Gastroesophageal sphincter (tissue), 4 donors: ENCODE measurements around the gene MYCBP2. TPM values are rescaled to one million over a fixed set of nuclear protein-coding genes. Genes with fewer than 3 reads are reported as not detected.
A peak's percentile ranks its signal among the peaks of the same experiment; 100 is the strongest.
"Not testable (repeated sequence)": the region's sequence is repeated elsewhere in the genome, so short reads cannot be mapped to it uniquely, and the experiment has no call there.

ENCODE experiments used
- ATAC-seq: fragments of 150-250 bp; one replicate; pipeline ENCODE4 v1.9.1; 2016; ENCODE audit warnings: mild to moderate bottlenecking, moderate library complexity
- H3K27ac ChIP-seq, 4 donors: fragments of 200-600 bp; sonication (generic) in 3 of 4; 1 replicate in 3 of 4; 2 replicates in 1 of 4; pipeline ENCODE4 v1.5.1; 2016 to 2019
- H3K27me3 ChIP-seq: fragments of 200-600 bp; sonication (generic); one replicate; pipeline ENCODE4 v1.5.1; 2019
- H3K36me3 ChIP-seq, 2 donors: fragments of 200-600 bp; sonication (generic); one replicate each; pipeline ENCODE4 v1.5.1; 2019; ENCODE audit warnings: control low read depth in 1 of 2
- H3K4me1 ChIP-seq, 3 donors: fragments of 200-600 bp; sonication (generic); 1 replicate in 2 of 3; 2 replicates in 1 of 3; pipeline ENCODE4 v1.5.1; 2016 to 2019; ENCODE audit warnings: control low read depth in 2 of 3
- H3K4me3 ChIP-seq, 2 donors: fragments of 200-600 bp; sonication (generic); one replicate each; pipeline ENCODE4 v1.5.1; 2019; ENCODE audit warnings: mild to moderate bottlenecking in 1 of 2, moderate library complexity in 1 of 2
- H3K9me3 ChIP-seq, 3 donors: fragments of 200-600 bp; sonication (generic); one replicate each; pipeline ENCODE4 v1.5.1; 2017 to 2019; ENCODE audit warnings: control low read depth in 2 of 3
- EP300 ChIP-seq: sonication (generic); formaldehyde crosslinking; IDR thresholded peaks from one replicate; pipeline ENCODE4 v1.6.1; 2017; ENCODE audit warnings: antibody characterized with exemption, mild to moderate bottlenecking
- POLR2A ChIP-seq, 2 donors: fragments of 450-650 bp; IDR thresholded peaks; one replicate each; pipeline ENCODE4 v1.6.1; 2017; ENCODE audit warnings: antibody characterized with exemption in 2 of 2, mild to moderate bottlenecking in 2 of 2, moderate library complexity in 1 of 2
- POLR2AphosphoS5 ChIP-seq: sonication (generic); formaldehyde crosslinking; IDR thresholded peaks from one replicate; pipeline ENCODE4 v1.6.1; 2017; ENCODE audit warnings: antibody characterized with exemption
- WGBS, 2 donors: methylation state at CpG; one replicate each; pipeline ENCODE4 v1.1.5; 2018; ENCODE audit warnings: low coverage in 1 of 2; 5-methylcytosine and 5-hydroxymethylcytosine counted together
- total RNA-seq, 4 donors: library from RNA; depleted of rRNA; stranded (reverse); fragments of >200 nt; gene quantifications; one replicate each; pipeline ENCODE4 v1.1.0, GENCODE V29; 2016
- TF ChIP-seq, protein P1 (sequence below), 4 experiments: fragments of 200-600 bp in 2 of 4; fragments of 450-650 bp in 2 of 4; sonication (generic) in 1 of 4; IDR thresholded peaks; one replicate each; pipeline ENCODE4 v1.5.1; 2017 to 2019; ENCODE audit warnings: antibody characterized with exemption in 4 of 4, mild to moderate bottlenecking in 2 of 4, moderate library complexity in 2 of 4

Gene MYCBP2
- total RNA-seq, 4 donors from 2014 or later: 116 to 148 (median 119) TPM

DNA sequence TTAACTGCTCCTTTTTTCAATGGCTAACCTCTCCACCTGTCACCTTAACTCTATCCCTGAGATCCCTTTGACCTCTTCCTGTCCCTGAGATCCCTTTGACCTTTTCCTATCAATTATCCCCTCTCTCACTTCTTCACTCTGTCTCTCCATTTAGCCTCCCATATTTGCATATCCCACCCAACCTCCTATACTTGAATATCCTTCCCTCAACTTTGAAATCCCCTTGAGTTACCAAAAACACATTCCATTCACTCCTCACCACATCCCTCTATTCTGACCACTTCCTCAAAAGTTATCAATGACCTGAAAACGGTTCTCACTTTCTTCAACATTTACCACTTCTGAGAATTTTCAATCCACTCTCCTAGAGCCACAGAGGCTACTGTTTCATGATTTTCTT, 3.0 kb downstream of the MYCBP2 start:
- WGBS, 2 donors: 63 to 83% methylated on average over 1 of the region's 1 CpG
- Histone ChIP-seq H3K27ac (no peak overlapping the region), H3K9me3 (no peaks in the 10 kb centered on the region), H3K4me1 (peaks cover 2 to 82% (median 3%) of the 10 kb centered on the region in 3 donors), H3K4me3 (no peak overlapping the region), H3K36me3 (no peaks in the 10 kb centered on the region), H3K27me3 (no peaks in the 10 kb centered on the region)
- TF ChIP-seq, protein P1, sequence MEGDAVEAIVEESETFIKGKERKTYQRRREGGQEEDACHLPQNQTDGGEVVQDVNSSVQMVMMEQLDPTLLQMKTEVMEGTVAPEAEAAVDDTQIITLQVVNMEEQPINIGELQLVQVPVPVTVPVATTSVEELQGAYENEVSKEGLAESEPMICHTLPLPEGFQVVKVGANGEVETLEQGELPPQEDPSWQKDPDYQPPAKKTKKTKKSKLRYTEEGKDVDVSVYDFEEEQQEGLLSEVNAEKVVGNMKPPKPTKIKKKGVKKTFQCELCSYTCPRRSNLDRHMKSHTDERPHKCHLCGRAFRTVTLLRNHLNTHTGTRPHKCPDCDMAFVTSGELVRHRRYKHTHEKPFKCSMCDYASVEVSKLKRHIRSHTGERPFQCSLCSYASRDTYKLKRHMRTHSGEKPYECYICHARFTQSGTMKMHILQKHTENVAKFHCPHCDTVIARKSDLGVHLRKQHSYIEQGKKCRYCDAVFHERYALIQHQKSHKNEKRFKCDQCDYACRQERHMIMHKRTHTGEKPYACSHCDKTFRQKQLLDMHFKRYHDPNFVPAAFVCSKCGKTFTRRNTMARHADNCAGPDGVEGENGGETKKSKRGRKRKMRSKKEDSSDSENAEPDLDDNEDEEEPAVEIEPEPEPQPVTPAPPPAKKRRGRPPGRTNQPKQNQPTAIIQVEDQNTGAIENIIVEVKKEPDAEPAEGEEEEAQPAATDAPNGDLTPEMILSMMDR (IDR thresholded peaks at IDR 0.05): no peak
- no peak for TF ChIP-seq POLR2A (IDR thresholded peaks at IDR 0.05)
- TF ChIP-seq POLR2AphosphoS5: no peak
- TF ChIP-seq EP300: no peak
- ATAC-seq: no peak

DNA sequence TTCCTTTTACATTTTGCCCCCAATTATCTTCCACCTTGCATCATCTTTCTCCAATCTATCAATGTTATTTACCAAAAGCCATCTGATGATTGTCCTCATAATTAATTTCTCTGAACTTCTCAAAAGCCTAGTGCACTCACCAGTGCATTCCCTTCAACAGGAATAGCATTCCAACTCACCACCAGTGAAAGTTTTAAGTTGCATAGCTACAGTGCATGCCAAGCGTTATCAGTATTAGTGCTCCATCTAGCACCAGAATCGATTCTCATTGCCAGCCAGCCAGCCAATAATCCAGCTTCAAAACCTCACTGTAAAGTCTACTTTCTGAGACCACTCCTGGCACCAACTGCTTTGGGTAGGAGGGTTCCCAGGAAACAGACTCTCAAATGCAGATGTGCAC, 7.4 kb downstream of the MYCBP2 start:
- no peak for ATAC-seq
- H3K27ac ChIP-seq: no peak overlapping the region
- WGBS, 2 donors: 80 to 83% methylated on average over 1 to 2 of the region's 2 CpGs
- no peaks in the 10 kb centered on the region for H3K27me3 ChIP-seq
- TF ChIP-seq EP300 (no peak), POLR2AphosphoS5 (no peak), POLR2A (IDR thresholded peaks at IDR 0.05) (no peak)
- no peaks in the 10 kb centered on the region for H3K9me3 ChIP-seq
- no peak overlapping the region for H3K4me3 ChIP-seq
- H3K36me3 ChIP-seq: peaks cover 0 to 8% of the 10 kb centered on the region in 2 donors
- peaks cover 2 to 67% (median 9%) of the 10 kb centered on the region in 3 donors for H3K4me1 ChIP-seq

DNA sequence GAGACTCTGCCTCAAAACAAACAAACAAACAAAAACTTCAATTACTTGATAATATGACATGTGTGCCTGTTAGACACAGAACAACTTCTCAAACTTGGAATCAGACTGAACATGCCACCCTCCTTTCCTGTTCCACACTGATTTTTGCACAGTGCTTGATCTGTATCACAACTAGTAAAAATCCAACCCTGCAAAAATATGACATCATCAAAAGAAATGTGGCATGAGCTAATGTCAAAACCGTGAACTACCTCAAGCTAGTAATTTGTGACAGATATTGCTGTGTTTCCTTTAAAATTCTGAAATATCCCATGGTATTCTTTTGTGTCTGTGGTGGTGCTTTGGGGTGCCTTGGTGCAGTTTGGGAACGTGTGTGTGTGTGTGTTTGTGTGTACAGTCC, 8.2 kb downstream of the MYCBP2 start:
- no peak for TF ChIP-seq EP300
- no peak for TF ChIP-seq POLR2A (IDR thresholded peaks at IDR 0.05)
- TF ChIP-seq, protein P1 (IDR thresholded peaks at IDR 0.05): no peak
- no peak for TF ChIP-seq POLR2AphosphoS5
- Histone ChIP-seq H3K27me3 (no peaks in the 10 kb centered on the region), H3K4me1 (peaks cover 2 to 59% (median 5%) of the 10 kb centered on the region in 3 donors), H3K36me3 (peaks cover 0 to 8% of the 10 kb centered on the region in 2 donors), H3K4me3 (no peak overlapping the region), H3K9me3 (no peaks in the 10 kb centered on the region), H3K27ac (no peak overlapping the region)
- WGBS, 2 donors: 33 to 53% methylated on average over 1 to 2 of the region's 2 CpGs
- no peak for ATAC-seq

DNA sequence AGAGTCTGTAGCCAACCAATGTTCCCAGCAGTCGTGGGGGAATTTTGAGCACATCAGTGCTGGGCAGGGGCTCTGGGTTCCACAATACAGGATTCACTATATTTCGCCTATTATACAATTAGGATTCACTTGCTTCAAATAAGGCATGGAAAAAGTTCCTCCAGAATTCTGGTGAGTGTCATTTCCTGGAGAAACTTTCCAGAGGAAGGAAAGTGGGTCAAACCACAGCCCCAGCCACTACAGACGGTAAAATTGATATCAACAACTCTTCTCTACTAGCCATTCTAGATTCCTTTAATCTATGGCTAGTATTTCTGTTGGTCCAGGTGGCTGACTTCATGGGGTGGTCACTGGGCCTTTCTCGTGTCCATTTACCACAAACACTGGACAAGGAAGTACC, 10.5 kb downstream of the MYCBP2 start:
- peaks cover 0 to 8% of the 10 kb centered on the region in 2 donors for H3K36me3 ChIP-seq
- no peak for ATAC-seq
- TF ChIP-seq, protein P1 (IDR thresholded peaks at IDR 0.05): no peak
- TF ChIP-seq POLR2A (IDR thresholded peaks at IDR 0.05): no peak
- no peak for TF ChIP-seq POLR2AphosphoS5
- TF ChIP-seq EP300: no peak
- peaks cover 0 to 47% (median 8%) of the 10 kb centered on the region in 3 donors for H3K4me1 ChIP-seq
- H3K27me3 ChIP-seq: no peaks in the 10 kb centered on the region
- H3K27ac ChIP-seq: peak overlapping the region in 3 of 4 donors; percentile 1 to 57 (median 45)
- H3K4me3 ChIP-seq: no peak overlapping the region
- H3K9me3 ChIP-seq: no peaks in the 10 kb centered on the region
- WGBS, 2 donors: 41 to 58% methylated on average over 2 to 3 of the region's 4 CpGs

- not testable (repeated sequence) for H3K9me3 ChIP-seq, H3K27me3 ChIP-seq, H3K4me3 ChIP-seq, H3K27ac ChIP-seq, ATAC-seq, H3K36me3 ChIP-seq
- WGBS, 2 donors: 84 to 96% methylated on average over 3 to 7 of the region's 7 CpGs
- peaks cover 0 to 48% (median 8%) of the 10 kb centered on the region in 3 donors for H3K4me1 ChIP-seq
These were observed 11.4 kb downstream of the MYCBP2 start for GRCh38 chr13:77315509-77315908.

- H3K36me3 ChIP-seq: peaks cover 0 to 8% of the 10 kb centered on the region in 2 donors
- 77 to 86% methylated on average over 3 of the region's 3 CpGs for WGBS, 2 donors
- no peak for ATAC-seq
- no peak overlapping the region for H3K4me3 ChIP-seq
- H3K9me3 ChIP-seq: no peaks in the 10 kb centered on the region
- peaks cover 0 to 46% (median 8%) of the 10 kb centered on the region in 3 donors for H3K4me1 ChIP-seq
- H3K27ac ChIP-seq: no peak overlapping the region
- TF ChIP-seq POLR2AphosphoS5 (no peak), EP300 (no peak), POLR2A (IDR thresholded peaks at IDR 0.05) (no peak)
- TF ChIP-seq, protein P1 (IDR thresholded peaks at IDR 0.05): no peak
- H3K27me3 ChIP-seq: no peaks in the 10 kb centered on the region
These were observed 13.0 kb downstream of the MYCBP2 start for GRCh38 chr13:77313923-77314322.
